Measurements from ENCODE around the gene TSC22D3. TPM values are rescaled to one million over a fixed set of nuclear protein-coding genes. Genes with fewer than 3 reads are reported as not detected.

Gene TSC22D3
- total RNA-seq, 4 donors from 2014 or later: 101 to 786 (median 475) TPM

DNA sequence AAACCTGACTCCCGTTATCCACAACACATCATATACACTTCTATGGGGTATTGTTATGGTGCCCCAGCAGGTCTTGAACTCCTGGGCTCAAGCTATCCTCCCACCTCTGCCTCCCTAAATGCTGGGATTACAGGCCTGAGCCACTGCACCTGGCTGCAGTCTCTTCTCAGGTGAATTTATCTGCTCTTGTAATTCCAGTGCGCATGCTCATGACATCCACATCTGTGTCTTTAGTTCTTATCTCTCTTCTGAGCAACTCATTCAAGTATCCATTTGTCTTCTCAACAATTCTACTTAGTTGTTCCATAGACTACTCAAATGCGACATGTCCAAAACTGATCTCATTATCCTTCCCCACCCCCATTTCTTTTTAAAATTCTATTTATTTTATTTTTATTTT lies 29.6 kb upstream of the TSC22D3 start:
- TF ChIP-seq POLR2A (IDR thresholded peaks at IDR 0.05): no peak
- TF ChIP-seq, protein P1, sequence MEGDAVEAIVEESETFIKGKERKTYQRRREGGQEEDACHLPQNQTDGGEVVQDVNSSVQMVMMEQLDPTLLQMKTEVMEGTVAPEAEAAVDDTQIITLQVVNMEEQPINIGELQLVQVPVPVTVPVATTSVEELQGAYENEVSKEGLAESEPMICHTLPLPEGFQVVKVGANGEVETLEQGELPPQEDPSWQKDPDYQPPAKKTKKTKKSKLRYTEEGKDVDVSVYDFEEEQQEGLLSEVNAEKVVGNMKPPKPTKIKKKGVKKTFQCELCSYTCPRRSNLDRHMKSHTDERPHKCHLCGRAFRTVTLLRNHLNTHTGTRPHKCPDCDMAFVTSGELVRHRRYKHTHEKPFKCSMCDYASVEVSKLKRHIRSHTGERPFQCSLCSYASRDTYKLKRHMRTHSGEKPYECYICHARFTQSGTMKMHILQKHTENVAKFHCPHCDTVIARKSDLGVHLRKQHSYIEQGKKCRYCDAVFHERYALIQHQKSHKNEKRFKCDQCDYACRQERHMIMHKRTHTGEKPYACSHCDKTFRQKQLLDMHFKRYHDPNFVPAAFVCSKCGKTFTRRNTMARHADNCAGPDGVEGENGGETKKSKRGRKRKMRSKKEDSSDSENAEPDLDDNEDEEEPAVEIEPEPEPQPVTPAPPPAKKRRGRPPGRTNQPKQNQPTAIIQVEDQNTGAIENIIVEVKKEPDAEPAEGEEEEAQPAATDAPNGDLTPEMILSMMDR (IDR thresholded peaks at IDR 0.05): no peak
- intact Hi-C loops (cut with DNase I; ENCODE audit: low total_unique reads): no loop called here
- Histone ChIP-seq H3K36me3 (no peaks in the 10 kb centered on the region), H3K4me1 (no peaks in the 10 kb centered on the region), H3K4me3 (no peak overlapping the region), H3K27ac (no peak overlapping the region), H3K9me3 (no peaks in the 10 kb centered on the region), H3K27me3 (no peaks in the 10 kb centered on the region)
- DNase-seq: no peak

DNA sequence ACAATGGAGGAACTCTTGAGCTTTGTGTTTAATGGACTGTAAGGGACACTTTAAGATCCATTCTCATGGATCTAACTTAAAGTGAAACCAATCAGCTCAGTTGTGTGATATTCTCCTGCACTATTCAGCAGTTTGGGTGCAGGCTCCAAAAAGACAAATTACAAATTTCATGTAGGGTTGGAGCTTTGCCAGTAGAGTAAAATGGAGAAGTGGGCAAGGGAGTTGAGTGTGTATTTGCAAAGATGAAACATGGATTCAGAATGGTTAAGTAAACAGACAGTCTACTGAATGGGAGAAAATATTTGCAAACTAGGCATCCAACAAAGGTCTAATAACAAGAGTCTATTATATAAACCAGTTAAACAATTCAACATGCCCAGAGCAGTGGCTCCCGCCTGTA lies 28.8 kb upstream of the TSC22D3 start:
- Histone ChIP-seq H3K27me3 (peaks cover 0 to 6% of the 10 kb centered on the region in 2 donors), H3K4me3 (no peak overlapping the region), H3K27ac (no peak overlapping the region), H3K36me3 (no peaks in the 10 kb centered on the region), H3K9me3 (no peaks in the 10 kb centered on the region), H3K4me1 (no peaks in the 10 kb centered on the region)
- DNase-seq: no peak
- no peak for TF ChIP-seq POLR2A (IDR thresholded peaks at IDR 0.05)
- TF ChIP-seq, protein P1 (IDR thresholded peaks at IDR 0.05): no peak
- intact Hi-C loops (cut with DNase I; ENCODE audit: low total_unique reads): no loop called here

DNA sequence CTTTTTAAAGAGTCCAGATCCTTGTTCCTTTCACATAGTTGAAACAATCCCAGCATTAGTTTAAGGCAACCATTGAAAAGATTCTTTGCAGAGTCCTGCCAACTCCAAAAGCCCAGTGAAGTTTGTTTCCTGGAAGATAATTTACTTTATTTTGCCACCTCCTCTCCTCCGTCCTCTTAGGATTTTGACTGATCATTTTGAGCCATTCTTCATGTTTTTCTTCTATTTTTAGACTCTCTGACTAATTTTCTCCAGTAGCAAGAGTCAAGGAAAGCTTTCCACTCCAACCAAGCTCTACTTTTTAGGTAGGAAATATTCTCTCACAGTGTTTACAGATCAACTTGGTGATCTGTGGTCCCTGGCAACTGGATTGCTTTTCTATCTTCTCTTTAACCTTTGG lies 12.2 kb upstream of the TSC22D3 start:
- no peaks in the 10 kb centered on the region for H3K36me3 ChIP-seq
- H3K27me3 ChIP-seq: no peaks in the 10 kb centered on the region
- no peaks in the 10 kb centered on the region for H3K9me3 ChIP-seq
- no peak for TF ChIP-seq POLR2A (IDR thresholded peaks at IDR 0.05)
- TF ChIP-seq, protein P1 (IDR thresholded peaks at IDR 0.05): no peak
- H3K4me3 ChIP-seq: no peak overlapping the region
- no peak for DNase-seq
- intact Hi-C loops (cut with DNase I; ENCODE audit: low total_unique reads): no loop called here
- H3K4me1 ChIP-seq: no peaks in the 10 kb centered on the region
- peak overlapping the region; percentile 42 to 52 for H3K27ac ChIP-seq

DNA sequence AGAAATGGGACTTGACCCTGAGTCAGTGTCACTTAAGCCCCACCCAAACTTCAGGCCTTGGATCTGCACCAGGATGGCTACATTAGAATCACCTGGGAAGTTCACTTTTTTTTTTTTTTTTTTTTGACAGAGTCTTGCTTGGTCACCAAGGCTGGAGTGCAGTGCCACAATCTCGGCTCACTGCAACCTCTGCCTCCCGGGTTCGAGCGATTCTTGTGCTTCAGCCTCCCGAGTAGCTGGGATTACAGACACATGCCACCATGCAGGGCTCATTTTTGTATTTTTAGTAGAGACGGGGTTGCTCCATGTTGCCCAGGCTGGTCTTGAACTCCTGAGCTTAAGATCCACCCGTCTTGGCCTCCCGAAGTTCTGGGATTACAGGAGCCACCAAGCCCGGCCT lies 4.9 kb upstream of the TSC22D3 start:
- Histone ChIP-seq H3K27ac (no peak overlapping the region), H3K36me3 (no peaks in the 10 kb centered on the region), H3K4me3 (no peak overlapping the region), H3K4me1 (no peaks in the 10 kb centered on the region), H3K27me3 (no peaks in the 10 kb centered on the region), H3K9me3 (no peaks in the 10 kb centered on the region)
- TF ChIP-seq POLR2A (IDR thresholded peaks at IDR 0.05): no peak
- TF ChIP-seq, protein P1 (IDR thresholded peaks at IDR 0.05): no peak
- no peak for DNase-seq
- intact Hi-C loops (cut with DNase I; ENCODE audit: low total_unique reads): no loop called here

DNA sequence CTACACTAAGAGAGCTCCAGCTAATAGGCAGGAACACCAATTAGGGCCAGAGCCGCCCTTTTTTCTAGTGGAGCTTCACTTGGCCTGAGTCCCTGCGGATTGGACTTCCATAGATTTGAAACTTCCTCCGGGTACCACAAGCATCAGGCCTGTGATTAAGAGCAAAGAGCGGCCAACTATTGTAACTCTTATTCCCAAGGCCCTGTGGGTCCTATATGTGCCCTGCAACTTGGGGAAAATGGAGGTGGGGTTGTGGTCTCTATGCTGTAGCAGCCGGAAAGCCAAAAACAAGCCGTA lies 1.9 kb upstream of the TSC22D3 start, which contains the start of gene NCBP2L:
Gene NCBP2L, plus strand, starts transcription at position 198 of the 297 bp plus-strand sequence. CDS start 16,488 bp downstream, outside the sequence.
- H3K27me3 ChIP-seq: no peaks in the 10 kb centered on the region
- H3K4me3 ChIP-seq: peak within 1 kb of the TSS; percentile 57 to 59
- no peak for DNase-seq
- intact Hi-C loops (cut with DNase I; ENCODE audit: low total_unique reads): loop anchor here (5.0 kb wide), 2 partner anchors 60 to 105 kb away; no protein-coding TSS in a partner anchor
- no peaks in the 10 kb centered on the region for H3K9me3 ChIP-seq
- no peak for TF ChIP-seq POLR2A (IDR thresholded peaks at IDR 0.05)
- TF ChIP-seq, protein P1 (IDR thresholded peaks at IDR 0.05): no peak
- peak within 1 kb of the TSS; percentile 84 to 85 for H3K27ac ChIP-seq
- H3K36me3 ChIP-seq: no peaks in the 10 kb centered on the region
- H3K4me1 ChIP-seq: no peaks in the 10 kb centered on the region

Measured in uterus (tissue), 4 donors.